GM12878 (cell line): Measurements from ENCODE around the gene ABCB9.

Experiments
- BCL11A ChIP-seq: IDR thresholded peaks from 2 replicates; pipeline ENCODE4 v1.6.1; 2011; ENCODE audit warnings: low read depth, low read length
- CHD1 ChIP-seq: IDR thresholded peaks from 2 replicates; pipeline ENCODE4 v1.6.1; 2012; ENCODE audit warnings: low read depth, low read length, improper control_type of control experiment
- CREM ChIP-seq: IDR thresholded peaks from 2 replicates; pipeline ENCODE4 v1.6.1; 2014; ENCODE audit warnings: antibody characterized with exemption, low read depth
- CTCF ChIP-seq, 3 experiments: IDR thresholded peaks in 2 of 3; conservative IDR thresholded peaks in 1 of 3; 2 replicates each; pipeline ENCODE4 v1.5.1; 2011; ENCODE audit warnings: low read depth in 3 of 3, low read length in 3 of 3, mild to moderate bottlenecking in 3 of 3, control low read depth in 2 of 3, moderate library complexity in 2 of 3, inconsistent platforms in 1 of 3, mixed read lengths in 1 of 3; ENCODE audit not compliant: control insufficient read depth in 2 of 3, insufficient read depth in 1 of 3; ENCODE audit errors: extremely low read depth in 1 of 3
- JUND ChIP-seq: IDR thresholded peaks from 2 replicates; pipeline ENCODE4 v1.6.1; 2012; ENCODE audit warnings: low read depth, mild to moderate bottlenecking, low read length, improper control_type of control experiment, moderate library complexity
- MTA3 ChIP-seq: IDR thresholded peaks from 2 replicates; pipeline ENCODE4 v1.6.1; 2012; ENCODE audit warnings: low read length, inconsistent platforms, borderline replicate concordance
- MXI1 ChIP-seq: fragments of 150-350 bp; IDR thresholded peaks from 2 replicates; pipeline ENCODE4 v1.6.1; 2011; ENCODE audit warnings: low read depth, mild to moderate bottlenecking, inconsistent platforms, low read length, improper control_type of control experiment
- PAX8 ChIP-seq: fragments of 450-650 bp; IDR thresholded peaks from 2 replicates; pipeline ENCODE4 v1.6.1; 2017; ENCODE audit warnings: mild to moderate bottlenecking, moderate library complexity
- POLR2AphosphoS2 ChIP-seq: IDR thresholded peaks from 2 replicates; pipeline ENCODE4 v1.6.1; 2011; ENCODE audit warnings: low read depth, mild to moderate bottlenecking, low read length, improper control_type of control experiment, moderate library complexity
- RAD21 ChIP-seq: IDR thresholded peaks from 2 replicates; pipeline ENCODE4 v1.6.1; 2011; ENCODE audit warnings: mild to moderate bottlenecking, low read depth, low read length, moderate library complexity; ENCODE audit not compliant: insufficient read depth
- SREBF2 ChIP-seq: IDR thresholded peaks from 2 replicates; pipeline ENCODE4 v1.6.1; 2012; ENCODE audit warnings: mild to moderate bottlenecking, low read length
- SUPT20H ChIP-seq: IDR thresholded peaks from 2 replicates; pipeline ENCODE4 v1.6.1; 2011; ENCODE audit warnings: low read depth, mild to moderate bottlenecking, low read length, moderate library complexity, borderline replicate concordance; ENCODE audit not compliant: control insufficient read depth
- USF2 ChIP-seq: IDR thresholded peaks from 2 replicates; pipeline ENCODE4 v1.6.1; 2011; ENCODE audit warnings: low read depth, low read length, improper control_type of control experiment, borderline replicate concordance

DNA sequence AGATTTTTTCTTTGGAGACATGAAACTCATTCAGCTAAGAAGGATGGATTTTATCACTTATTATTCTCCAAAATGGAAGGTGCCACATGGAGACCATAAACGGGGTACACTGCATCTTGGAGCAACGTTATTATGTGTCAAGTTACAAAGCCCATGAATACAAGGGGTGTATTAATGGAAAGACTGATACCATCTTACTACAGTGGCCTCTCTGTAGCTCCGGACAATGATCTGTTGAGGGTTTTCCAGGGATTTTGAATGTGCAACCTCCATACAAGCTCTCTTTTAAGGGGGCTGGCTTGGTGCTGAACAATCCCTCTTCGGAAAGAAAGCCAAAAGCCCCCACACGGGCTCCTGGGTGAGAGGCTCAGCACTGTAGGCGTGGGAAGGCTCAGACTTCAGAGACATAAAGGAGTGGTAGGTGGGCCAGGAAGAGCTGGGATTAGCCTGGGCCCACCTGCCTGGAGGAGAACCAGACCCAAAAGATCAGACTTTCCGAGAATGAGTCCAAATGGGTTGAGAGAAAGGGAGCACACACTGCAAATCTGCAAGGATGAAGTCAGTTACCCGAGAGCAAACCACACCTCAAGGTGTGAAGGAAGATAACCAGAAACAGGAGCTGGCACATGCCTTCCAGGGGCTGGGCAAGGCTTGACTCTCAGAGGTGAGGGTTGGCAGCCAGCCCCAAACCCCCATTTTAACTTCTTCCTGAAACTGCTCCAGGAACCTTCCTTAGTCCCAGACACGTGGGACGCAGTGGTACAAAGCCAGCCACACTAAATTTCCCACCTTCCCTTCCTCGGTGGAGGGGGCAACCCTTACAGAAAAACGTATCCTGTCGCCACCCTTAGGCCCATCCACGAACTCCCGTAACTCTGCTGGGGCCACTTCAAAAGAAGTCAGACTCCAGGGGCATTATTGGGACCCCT, 71.8 kb downstream of the ABCB9 start:
- TF ChIP-seq CHD1 (no peak), RAD21 (no peak; the same call in 1 of the 2 replicates), CTCF (IDR thresholded peaks at IDR 0.05 in 2 of 3, conservative IDR thresholded peaks at IDR 0.05 in 1 of 3; ENCODE audit: control insufficient read depth in 2 of 3, extremely low read depth in 1 of 3, insufficient read depth in 1 of 3, low read depth in 3 of 3, low read length in 3 of 3) (peak in 1 of 3 experiments; percentile 12; a peak in 1 of 6 replicates), MXI1 (no peak), SUPT20H (no peak), JUND (no peak), PAX8 (no peak), POLR2AphosphoS2 (no peak), BCL11A (no peak), USF2 (no peak), CREM (no peak), MTA3 (no peak), SREBF2 (no peak)
